Ishikawa (cell line): Measurements from ENCODE around the gene SMIM35.

Source experiments
- CEBPB ChIP-seq: IDR thresholded peaks from 2 replicates; pipeline ENCODE4 v1.6.1; 2012
- CREB1 ChIP-seq: IDR thresholded peaks from 2 replicates; pipeline ENCODE4 v1.6.1; 2012; ENCODE audit warnings: low read depth
- EGR1 ChIP-seq: IDR thresholded peaks from 2 replicates; pipeline ENCODE4 v1.6.1; 2012
- EP300 ChIP-seq: IDR thresholded peaks from 2 replicates; pipeline ENCODE4 v1.6.1; 2012; ENCODE audit warnings: borderline replicate concordance
- MAX ChIP-seq: IDR thresholded peaks from 2 replicates; pipeline ENCODE4 v1.6.1; 2012
- NFIC ChIP-seq: IDR thresholded peaks from 2 replicates; pipeline ENCODE4 v1.6.1; 2012
- RAD21 ChIP-seq: IDR thresholded peaks from 2 replicates; pipeline ENCODE4 v1.6.1; 2012; ENCODE audit warnings: low read depth
- REST ChIP-seq: IDR thresholded peaks from 2 replicates; pipeline ENCODE4 v1.6.1; 2012; ENCODE audit warnings: low read depth, mild to moderate bottlenecking
- TAF1 ChIP-seq: IDR thresholded peaks from 2 replicates; pipeline ENCODE4 v1.6.1; 2012; ENCODE audit warnings: low read depth, mild to moderate bottlenecking
- TCF12 ChIP-seq: IDR thresholded peaks from 2 replicates; pipeline ENCODE4 v1.6.1; 2012; ENCODE audit warnings: low read depth
- TEAD4 ChIP-seq: IDR thresholded peaks from 2 replicates; pipeline ENCODE4 v1.6.1; 2012
- YY1 ChIP-seq: IDR thresholded peaks from 2 replicates; pipeline ENCODE4 v1.6.1; 2012; ENCODE audit warnings: low read depth
- ZBTB7A ChIP-seq: IDR thresholded peaks from 2 replicates; pipeline ENCODE4 v1.6.1; 2012; ENCODE audit warnings: low read depth
- TF ChIP-seq, protein P1 (sequence below): IDR thresholded peaks from 2 replicates; pipeline ENCODE4 v1.6.1; 2012

Gene SMIM35

DNA sequence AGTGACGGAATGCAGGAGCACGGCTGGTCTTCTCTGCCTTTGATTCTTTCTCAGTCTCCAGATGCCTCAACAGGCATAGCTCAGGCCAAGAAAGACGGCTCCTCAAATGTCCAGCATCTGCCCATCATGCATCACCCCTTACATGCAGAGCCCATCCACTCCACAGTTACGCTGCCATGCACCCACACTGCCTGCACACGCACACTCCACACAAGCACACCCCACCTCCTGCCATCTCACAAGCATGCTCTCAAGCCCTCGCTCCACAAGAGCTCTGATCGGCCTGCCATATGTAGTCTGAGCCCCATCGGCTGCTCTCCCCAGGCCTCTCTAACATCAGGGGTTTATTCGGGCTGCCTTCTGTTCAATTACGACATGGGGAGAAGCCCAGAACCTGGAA lies 47.1 kb upstream of the SMIM35 start:
- TF ChIP-seq NFIC (no peak), YY1 (no peak), ZBTB7A (no peak), EP300 (no peak), MAX (no peak), EGR1 (no peak)
- TF ChIP-seq, protein P1, sequence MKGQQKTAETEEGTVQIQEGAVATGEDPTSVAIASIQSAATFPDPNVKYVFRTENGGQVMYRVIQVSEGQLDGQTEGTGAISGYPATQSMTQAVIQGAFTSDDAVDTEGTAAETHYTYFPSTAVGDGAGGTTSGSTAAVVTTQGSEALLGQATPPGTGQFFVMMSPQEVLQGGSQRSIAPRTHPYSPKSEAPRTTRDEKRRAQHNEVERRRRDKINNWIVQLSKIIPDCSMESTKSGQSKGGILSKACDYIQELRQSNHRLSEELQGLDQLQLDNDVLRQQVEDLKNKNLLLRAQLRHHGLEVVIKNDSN: no peak

DNA sequence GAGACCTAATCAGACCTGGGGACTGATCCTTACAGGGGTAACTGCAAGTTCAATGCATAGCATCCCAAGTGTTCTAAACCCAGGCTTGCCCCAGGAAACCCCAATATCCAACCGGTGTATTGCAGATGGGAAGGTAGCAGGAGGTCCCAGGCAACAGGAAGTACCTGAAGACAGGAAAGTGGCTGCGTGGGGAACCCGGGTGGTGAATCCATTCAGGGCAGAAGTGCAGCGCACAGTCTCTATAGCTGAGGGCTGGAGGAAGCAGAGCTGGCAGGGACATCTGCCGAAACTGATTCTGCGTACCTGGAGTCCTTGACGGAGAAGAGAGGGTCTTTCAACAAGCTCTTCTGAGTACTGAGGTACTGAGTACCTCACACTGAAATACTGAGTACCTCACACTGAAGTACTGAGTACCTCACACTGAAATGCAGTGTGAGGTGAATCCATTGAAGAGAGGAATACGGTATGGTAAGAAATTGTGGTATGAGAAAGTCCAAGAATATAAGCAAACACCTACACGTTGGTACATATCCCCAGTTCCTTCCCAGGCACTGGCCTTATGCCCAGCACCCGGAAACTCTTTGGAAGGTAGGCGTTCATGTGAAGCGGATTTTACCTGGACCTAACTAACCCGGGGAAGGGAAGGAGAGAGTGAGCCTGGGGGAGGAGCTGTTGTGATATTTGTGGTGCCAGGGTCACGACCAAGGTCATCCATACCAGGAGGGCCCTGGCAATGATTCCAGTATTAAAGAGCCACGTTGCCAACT lies 45.8 kb upstream of the SMIM35 start:
- TF ChIP-seq CEBPB: no peak
- TF ChIP-seq NFIC: no peak
- no peak for TF ChIP-seq REST
- no peak for TF ChIP-seq CREB1
- TF ChIP-seq TAF1: no peak
- TF ChIP-seq TCF12: no peak
- TF ChIP-seq EP300: no peak
- TF ChIP-seq, protein P1: no peak
- no peak for TF ChIP-seq YY1
- TF ChIP-seq MAX: no peak
- no peak for TF ChIP-seq EGR1

DNA sequence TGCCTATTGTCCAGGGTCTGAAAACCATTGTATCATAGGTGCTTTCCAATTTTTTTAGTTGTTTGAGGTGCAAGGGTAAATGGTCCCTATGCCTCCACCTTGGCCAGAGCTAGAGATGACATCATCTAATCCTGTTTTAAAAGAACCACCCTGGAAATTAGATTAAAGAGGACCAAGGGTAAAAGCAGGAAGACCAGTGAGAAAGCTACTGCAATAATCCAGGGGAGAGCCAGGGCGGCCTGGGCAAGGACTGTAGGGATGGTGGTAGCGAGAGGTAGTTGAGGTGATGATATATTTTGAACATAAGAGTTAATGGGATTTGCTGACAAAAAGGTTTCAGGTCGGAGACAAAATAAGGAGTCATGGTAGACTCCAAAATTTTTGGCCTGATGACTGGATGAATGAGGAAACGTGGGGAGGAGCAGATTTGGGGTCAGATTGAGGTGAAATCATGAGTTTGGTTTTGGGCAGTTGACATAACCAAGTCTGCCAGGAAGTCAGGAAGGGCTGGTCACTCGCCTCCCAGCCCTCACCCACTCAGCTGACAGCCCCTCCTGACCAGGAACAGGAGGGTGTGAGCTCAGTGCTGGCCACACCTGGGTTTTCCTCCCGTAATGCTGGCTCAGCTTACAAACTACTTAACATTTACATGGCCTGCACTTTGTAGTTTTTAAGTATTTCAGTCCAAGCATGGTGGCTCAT lies 42.9 kb upstream of the SMIM35 start:
- TF ChIP-seq, protein P1: no peak

DNA sequence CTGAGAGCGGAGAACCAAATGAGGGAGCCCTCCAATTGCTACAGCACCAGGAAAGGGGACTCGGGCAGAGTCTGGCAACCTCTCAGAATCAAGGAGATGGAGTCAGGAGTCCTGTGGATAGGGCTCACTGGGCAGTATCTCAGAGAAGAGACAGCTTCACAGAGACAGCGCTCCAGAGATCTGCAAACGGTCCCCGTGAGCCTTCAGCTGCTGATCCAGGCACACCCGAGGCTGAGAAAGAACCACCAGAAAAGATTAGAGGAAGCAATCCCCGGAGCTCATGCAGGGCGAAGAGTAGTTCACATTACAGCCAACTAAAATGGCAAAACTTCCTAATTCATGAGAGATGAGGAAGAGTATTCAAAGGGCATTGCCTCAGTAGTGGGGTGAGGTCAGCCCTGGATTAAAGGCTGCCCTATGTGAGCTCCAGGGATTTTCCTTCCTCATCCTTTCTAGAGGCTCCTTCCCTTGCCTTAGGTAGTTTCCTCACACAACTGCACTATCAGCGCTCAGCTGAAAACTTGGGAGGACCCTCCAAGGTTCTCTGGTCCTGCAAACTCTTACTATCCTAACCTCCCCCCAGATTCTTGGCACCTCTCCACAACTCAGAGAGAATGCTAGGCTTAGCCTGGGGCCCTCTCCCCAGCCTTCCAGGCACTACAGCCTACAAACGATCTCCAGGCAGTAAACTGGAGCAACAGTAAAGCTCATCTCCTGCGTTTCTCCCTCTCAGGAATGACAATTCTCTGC lies 42.1 kb upstream of the SMIM35 start:
- no peak for TF ChIP-seq CREB1
- no peak for TF ChIP-seq TEAD4
- TF ChIP-seq TCF12: no peak
- TF ChIP-seq, protein P1: no peak
- no peak for TF ChIP-seq RAD21
- TF ChIP-seq MAX: no peak
- no peak for TF ChIP-seq CEBPB
- no peak for TF ChIP-seq NFIC

DNA sequence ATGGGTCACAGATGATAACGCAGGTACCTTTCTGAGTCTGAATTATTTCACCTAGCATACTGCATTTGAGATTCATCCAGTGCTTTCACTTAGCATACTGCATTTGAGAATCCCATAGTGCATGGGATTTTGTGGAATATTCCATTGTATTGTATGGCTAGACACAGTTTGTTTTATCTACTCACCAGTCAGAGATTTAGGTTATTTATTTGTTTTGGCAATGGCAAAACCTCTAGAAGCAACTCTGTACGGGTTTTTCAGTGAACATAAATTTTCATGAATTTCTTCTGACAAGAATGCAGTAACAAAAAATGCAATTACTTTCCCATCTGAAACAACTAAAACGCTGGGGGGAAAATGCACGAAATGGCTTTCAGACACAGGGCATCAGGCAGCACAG lies 41.5 kb upstream of the SMIM35 start:
- TF ChIP-seq CEBPB: no peak
- no peak for TF ChIP-seq YY1
- no peak for TF ChIP-seq TEAD4

- TF ChIP-seq REST (no peak), EP300 (no peak), TEAD4 (no peak)
These were observed 39.5 kb upstream of the SMIM35 start for GRCh38 chr11:118126082-118126838.
